Activated CD8-positive, alpha-beta memory T cell treated with anti-CD3 and anti-CD28 coated beads, Interleukin-2, amount 50 U/mL, for 4 hours (primary cell): Measurements from ENCODE around the gene IKBKE.

Experiments used
- DNase-seq: peaks from one replicate; pipeline ENCODE4 v3.0.0-alpha.2; 2020

Gene IKBKE

GRCh38 chr1:206469933-206470691, at the start of gene IKBKE:
IKBKE (plus strand) TSS chr1:206470476; CDS start chr1:206473228, 2,752 bp downstream.
- peak; percentile 33 for DNase-seq

GRCh38 chr1:206421616-206422340, 48.5 kb upstream of the IKBKE start:
- DNase-seq = no peak

GRCh38 chr1:206422525-206422924, 47.8 kb upstream of the IKBKE start:
- DNase-seq = no peak

- DNase-seq = no peak
Measured at GRCh38 chr1:206427291-206427690, 43.0 kb upstream of the IKBKE start.

- no peak for DNase-seq
Measured at GRCh38 chr1:206429421-206429820, 40.9 kb upstream of the IKBKE start.

GRCh38 chr1:206430031-206430983, 40.0 kb upstream of the IKBKE start:
- DNase-seq = no peak

GRCh38 chr1:206435445-206435844, 34.8 kb upstream of the IKBKE start:
- DNase-seq = no peak

- no peak for DNase-seq
Measured at GRCh38 chr1:206438554-206438953, 31.7 kb upstream of the IKBKE start.

GRCh38 chr1:206439205-206439604, 31.1 kb upstream of the IKBKE start:
- DNase-seq = no peak

GRCh38 chr1:206441336-206441967, 28.8 kb upstream of the IKBKE start:
- DNase-seq = no peak

- DNase-seq = no peak
Measured at GRCh38 chr1:206442101-206442500, 28.2 kb upstream of the IKBKE start.

- no peak for DNase-seq
Measured at GRCh38 chr1:206445116-206445515, 25.2 kb upstream of the IKBKE start.

GRCh38 chr1:206445911-206446356, 24.3 kb upstream of the IKBKE start:
- DNase-seq = no peak

GRCh38 chr1:206446688-206447421, 23.4 kb upstream of the IKBKE start:
- no peak for DNase-seq

GRCh38 chr1:206447422-206447765, 22.9 kb upstream of the IKBKE start:
- DNase-seq = no peak

- no peak for DNase-seq
Measured at GRCh38 chr1:206447792-206448191, 22.5 kb upstream of the IKBKE start.

GRCh38 chr1:206448471-206448870, 21.8 kb upstream of the IKBKE start:
- no peak for DNase-seq

GRCh38 chr1:206449565-206449964, 20.7 kb upstream of the IKBKE start:
- DNase-seq = no peak

- no peak for DNase-seq
Measured at GRCh38 chr1:206450281-206450680, 20.0 kb upstream of the IKBKE start.

GRCh38 chr1:206451134-206451686, 19.1 kb upstream of the IKBKE start:
- no peak for DNase-seq

- DNase-seq = no peak
Measured at GRCh38 chr1:206453111-206453510, 17.2 kb upstream of the IKBKE start.

- no peak for DNase-seq
Measured at GRCh38 chr1:206455289-206455665, 15.0 kb upstream of the IKBKE start.
